H4 (cell line): ENCODE results near the gene EBNA1BP2. TPM values are rescaled to one million over a fixed set of nuclear protein-coding genes. Genes with fewer than 3 reads are reported as not detected.
"Not testable (repeated sequence)": the region's sequence is repeated elsewhere in the genome, so short reads cannot be mapped to it uniquely, and the experiment has no call there.

ENCODE experiments used
- DNase-seq: peaks from one replicate; pipeline ENCODE4 v3.0.0-alpha.2; 2015; ENCODE audit warnings: low spot score
- total RNA-seq: library from RNA; depleted of rRNA; stranded (reverse); fragments of >200 nt; shearing (Covaris generic); gene quantifications from 2 replicates; pipeline ENCODE4 v1.2.3, GENCODE V29; 2014; rRNA removed

Gene EBNA1BP2, protein sequence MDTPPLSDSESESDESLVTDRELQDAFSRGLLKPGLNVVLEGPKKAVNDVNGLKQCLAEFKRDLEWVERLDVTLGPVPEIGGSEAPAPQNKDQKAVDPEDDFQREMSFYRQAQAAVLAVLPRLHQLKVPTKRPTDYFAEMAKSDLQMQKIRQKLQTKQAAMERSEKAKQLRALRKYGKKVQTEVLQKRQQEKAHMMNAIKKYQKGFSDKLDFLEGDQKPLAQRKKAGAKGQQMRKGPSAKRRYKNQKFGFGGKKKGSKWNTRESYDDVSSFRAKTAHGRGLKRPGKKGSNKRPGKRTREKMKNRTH
- 211 and 219 TPM in 2 replicates for total RNA-seq

DNA sequence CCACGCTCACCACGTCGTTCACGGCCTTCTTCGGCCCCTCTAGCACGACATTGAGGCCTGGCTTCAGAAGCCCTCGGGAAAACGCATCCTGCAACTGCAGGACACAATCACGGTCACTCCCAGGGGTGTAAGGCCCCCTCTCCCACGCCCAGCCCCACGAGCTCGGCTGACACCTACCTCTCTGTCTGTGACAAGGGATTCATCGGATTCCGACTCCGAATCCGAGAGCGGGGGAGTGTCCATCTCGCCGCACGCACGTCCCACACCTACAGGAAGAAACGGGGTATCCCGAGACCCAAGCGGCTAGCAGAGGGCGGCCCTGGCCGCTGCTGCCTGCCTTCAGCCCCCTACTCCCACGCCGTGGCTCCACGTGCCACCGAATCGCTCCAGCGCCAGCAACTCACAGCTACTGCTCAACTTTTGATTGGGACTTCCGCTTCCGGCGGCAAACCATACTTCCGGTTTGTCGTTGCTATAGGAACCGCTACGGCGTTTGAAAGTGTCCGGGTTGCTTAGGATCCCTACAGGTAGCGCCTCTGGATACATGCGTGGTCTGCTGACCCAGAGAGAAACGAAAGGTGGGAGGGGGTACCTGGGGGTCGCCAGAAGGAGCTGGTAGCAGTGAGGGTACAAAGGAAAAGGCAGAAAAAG lies at the start of gene EBNA1BP2, which contains the start of gene CFAP57:
TSS of gene EBNA1BP2 (minus strand) at position 415 of the 651 bp plus-strand sequence. CDS start at position 243, 172 bp downstream.
TSS of gene CFAP57 (plus strand) at position 455 of the 651 bp plus-strand sequence. CDS start 424 bp downstream, outside the sequence.
- peak; percentile 94 for DNase-seq

DNA sequence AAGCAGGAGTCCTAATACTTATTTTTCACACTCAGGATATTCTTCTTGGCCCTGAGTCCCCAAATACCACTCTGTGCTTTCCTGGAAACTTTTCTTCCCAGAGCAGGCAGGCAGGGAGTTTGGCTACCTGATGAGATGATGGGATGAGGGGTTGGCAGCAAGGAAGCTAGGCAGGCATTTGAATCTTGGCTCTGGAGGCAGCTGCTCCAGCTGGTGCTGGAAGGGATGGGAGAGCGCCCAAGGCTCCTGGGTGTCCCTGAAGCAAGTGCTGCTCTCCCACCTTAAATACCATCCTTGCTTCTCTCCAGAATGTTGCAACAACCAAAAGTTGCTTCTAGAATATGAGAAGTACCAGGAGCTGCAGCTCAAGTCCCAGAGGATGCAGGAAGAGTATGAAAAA lies 49.7 kb upstream of the EBNA1BP2 start:
- no peak for DNase-seq

DNA sequence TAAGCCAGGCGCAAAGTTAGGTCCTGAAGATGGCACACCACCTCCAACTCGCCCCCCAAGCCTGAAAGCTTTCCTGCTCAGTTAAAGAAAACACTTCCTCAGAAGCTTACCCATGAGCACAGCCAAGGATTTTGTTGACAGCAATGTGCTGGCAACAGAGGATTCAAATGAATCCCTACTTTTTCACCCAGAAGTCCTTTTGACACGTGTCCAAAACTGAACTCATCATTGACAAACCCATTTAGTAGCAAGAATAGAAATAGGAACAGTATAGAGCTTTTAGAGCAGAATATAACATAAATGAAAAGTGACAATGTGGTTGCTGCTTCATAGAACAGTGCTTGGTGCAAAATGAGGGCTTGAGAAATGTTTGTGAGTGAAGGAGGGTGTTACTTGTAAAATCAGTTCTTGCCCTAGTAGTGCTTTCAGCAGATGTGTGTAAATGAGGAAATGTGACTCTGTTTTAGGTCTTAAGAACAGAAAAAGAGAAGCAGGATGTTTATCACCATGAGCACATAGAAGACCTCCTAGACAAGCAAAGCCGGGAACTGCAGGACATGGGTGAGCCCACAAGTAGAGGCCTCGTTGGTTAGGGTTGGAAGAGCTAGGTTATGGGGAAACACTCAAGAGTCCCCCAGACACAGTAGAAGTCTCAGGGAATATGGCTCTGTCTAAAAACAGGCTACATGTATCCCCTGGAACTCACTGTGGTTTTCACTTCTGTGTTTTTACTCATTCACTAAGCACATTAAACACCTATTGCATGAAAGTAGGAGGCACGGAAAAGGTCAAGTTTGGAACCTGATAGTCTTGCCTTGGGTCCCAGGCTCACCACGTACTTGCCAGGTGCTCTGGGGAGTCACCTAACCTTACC lies 49.1 kb upstream of the EBNA1BP2 start:
- no peak for DNase-seq

DNA sequence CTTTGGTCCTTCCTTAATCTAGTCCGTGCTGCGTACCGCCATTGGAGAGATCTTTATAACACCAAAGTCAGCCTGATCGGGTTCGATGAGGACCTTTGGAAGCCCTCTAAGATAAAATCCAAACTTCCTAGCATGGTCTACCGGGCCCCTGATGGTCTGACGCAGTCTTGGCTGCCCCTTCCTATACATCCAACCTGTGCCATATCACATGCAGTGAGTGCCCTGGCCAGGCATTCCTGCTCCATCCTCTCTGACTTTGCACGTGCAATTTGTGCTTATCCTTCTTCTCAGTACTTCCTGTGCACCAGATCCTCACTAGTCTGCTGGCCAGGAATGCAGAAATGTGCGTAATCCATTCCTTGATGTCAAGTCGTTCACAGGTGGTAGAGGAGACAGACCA lies 45.7 kb upstream of the EBNA1BP2 start:
- DNase-seq, result no peak

DNA sequence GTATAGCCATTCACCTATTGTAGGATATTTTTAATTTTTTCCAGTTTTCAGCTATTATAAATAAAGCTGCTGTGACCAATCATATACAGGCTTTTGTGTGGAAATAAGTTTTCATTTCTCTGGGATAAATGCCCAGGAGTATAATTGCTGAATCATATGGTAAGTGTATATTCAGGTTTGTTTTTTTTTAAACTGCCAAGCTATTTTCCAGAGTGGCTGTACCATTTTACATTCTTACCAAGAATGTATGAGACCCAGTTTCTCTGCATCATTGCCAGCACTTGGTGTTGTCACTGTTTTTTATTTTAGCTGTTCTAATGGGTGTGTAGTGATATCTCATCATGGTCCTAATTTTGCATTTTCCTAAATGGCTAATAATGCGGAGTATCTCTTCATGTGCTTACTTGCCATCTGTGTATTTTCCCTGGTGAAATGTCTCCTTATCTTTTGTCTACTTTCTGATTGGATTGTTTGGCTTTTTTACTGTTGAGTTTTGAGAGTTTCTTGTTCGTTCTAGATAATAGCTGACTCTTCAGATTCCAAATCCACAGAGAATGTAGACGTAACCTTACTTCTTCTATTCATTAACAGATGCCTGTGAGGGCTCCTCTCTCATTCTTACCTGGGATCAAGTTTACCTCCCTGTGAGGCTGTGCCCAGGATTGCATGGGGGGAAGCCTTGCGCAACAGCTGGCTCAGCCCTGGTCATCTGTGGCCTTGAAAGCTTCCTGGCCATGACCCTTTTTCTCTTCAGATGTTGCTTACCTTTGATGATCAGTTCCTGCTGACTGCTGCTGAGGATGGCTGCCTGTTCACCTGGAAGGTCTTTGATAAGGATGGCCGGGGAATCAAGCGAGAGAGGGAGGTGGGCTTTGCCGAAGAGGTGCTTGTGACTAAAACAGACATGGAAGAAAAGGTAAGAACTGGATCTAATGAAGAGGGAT lies 42.7 kb upstream of the EBNA1BP2 start:
- DNase-seq, result no peak

DNA sequence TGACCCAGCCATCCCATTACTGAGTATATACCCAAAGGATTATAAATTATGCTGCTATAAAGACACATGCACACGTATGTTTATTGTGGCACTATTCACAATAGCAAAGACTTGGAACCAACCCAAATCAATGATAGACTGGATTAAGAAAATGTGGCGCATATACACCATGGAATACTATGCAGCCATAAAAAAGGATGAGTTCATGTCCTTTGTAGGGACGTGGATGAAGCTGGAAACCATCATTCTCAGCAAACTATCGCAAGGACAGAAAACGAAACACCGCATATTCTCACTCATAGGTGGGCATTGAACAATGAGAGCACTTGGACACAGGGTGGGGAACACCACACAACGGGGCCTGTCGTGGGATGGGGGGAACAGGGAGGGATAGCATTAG lies 36.2 kb upstream of the EBNA1BP2 start:
- DNase-seq, result not testable (repeated sequence)

DNA sequence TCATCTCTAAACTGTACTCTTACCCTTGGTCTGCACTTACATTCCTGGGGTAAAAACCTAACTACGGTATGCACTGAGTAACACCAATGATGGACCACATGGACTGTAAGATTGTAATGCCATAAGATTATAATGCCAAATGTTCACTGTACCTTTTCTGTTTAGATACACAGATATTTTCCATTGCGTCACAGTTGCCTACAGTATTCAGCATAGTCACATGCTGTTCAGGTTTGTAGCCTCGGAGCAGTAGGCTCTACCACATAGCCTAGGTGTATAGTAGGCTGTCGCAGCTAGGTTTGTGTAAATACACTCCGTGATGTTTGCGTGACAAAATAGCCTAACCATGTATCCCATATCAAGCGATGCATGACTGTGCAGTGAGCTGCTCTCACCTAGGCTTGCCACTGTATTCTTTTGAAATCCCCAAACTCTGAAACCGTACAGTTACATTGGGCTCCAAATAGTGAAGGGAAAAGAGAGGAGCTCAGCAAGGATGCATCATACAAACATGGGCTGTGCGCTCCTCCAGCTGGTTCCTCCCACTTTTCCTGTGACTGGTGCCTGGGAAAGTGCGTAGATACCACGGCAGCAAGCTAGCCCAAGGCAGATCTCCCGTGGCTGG lies 35.3 kb upstream of the EBNA1BP2 start:
- peak; percentile 86 for DNase-seq

DNA sequence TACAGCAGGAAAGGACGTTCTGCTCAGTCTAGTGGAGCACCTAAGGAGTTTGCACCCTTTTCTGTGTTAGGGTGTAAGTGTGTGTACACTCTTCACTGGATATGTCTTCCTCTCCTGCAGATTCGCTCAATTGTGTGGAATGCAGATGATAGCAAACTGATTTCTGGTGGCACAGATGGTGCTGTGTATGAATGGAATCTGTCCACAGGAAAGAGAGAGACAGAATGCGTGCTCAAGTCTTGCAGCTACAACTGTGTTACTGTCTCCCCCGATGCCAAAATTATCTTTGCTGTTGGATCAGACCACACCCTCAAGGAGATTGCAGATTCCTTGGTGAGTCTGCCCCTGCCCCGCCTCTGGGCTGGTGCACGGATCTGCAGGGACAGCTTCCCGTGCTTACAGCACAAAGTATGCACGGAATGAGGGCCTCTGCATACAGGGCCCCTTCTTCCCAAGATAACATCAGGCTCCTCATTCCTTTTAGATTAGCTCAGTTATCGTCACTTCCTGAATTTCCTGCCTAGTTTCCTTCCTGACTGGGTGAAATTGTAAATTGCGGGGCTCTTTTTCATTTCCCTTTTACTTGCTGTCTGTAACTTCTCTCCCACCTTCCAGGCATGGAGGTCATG lies 34.6 kb upstream of the EBNA1BP2 start:
- peak; percentile 95 for DNase-seq

DNA sequence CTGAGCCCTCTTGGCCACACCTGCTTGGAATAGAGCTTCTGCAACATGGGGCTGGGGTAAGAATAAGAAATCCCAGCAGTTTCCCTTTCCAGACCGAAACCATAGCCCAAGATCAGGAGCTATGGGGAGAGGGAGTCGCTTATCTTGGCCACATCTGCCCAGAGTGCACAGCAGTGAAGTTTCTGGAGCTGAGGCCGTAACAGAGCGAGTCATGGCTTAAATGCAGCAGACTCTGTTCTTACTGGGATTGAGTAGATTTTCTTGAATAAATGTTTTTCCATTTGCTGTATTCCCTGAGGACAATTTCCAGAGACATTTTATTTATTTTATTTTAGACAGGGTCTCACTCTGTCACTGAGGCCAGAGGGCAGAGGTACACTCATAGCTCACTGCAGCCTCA lies 33.6 kb upstream of the EBNA1BP2 start:
- DNase-seq, result peak; percentile 17

DNA sequence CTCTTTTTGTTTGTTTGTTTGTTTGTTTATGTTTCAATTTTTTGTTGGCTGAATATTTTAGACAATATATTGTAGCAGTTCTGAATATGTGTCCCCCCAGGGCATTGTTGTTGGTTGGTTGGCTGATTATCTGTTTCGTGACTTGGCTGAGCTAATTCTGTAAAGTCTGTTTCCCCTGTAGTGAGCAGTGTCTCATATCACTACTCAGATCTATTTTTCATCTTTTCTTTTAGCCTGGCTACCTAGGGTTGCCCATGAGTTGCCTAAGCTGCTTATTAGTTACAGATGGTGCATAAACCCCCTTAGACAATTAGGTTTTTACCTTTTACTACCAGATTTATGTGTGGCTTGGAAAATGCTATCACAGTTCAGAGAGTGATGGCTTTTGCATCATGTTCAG lies 32.3 kb upstream of the EBNA1BP2 start:
- no peak for DNase-seq

DNA sequence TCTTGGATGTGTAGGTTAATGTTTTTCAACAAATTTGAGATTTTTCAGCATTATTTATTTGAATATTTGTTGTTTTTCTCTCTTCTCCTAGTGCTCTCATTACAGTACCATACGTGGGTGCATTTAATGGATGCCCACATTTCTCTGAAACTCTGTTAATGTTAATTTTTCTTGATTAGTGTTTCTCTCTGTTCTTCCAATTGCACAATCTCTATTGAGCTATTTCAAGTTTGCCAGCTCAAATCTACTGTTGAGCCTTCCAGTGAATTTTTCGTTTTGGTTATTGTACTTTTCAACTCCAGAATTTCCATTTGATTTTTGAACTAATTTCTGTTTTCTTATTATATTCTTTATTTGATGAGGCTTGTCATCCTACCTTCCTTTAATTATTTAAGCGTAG lies 31.8 kb upstream of the EBNA1BP2 start:
- DNase-seq, result no peak

DNA sequence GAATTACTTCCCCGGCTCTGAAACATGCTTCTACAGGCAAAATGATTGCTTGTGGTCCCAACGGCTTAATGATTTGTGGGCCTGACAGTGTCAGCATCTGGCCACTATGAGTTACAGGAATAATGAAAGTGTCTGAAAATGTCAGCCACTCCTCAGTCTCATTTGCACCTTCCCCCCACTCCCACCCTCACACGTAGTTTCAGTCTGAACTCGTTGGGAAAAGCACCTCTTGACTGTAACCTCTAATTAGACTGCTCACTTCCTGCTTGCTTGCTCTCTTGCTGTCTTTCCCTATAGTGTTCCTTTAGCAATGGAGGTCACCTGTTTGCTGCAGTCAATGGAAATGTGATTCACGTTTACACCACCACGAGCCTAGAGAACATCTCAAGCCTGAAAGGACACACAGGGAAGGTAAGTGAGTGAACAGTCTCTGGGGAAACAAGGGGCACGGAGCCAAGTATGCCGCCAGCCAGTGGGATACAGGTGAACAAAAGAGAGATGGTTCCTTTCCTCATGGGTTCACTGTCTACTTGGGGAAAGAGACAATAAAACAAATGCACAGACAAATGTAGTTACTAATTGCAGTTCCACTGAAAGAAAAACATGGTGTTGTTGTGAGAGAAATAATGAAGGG lies 27.1 kb upstream of the EBNA1BP2 start:
- no peak for DNase-seq

DNA sequence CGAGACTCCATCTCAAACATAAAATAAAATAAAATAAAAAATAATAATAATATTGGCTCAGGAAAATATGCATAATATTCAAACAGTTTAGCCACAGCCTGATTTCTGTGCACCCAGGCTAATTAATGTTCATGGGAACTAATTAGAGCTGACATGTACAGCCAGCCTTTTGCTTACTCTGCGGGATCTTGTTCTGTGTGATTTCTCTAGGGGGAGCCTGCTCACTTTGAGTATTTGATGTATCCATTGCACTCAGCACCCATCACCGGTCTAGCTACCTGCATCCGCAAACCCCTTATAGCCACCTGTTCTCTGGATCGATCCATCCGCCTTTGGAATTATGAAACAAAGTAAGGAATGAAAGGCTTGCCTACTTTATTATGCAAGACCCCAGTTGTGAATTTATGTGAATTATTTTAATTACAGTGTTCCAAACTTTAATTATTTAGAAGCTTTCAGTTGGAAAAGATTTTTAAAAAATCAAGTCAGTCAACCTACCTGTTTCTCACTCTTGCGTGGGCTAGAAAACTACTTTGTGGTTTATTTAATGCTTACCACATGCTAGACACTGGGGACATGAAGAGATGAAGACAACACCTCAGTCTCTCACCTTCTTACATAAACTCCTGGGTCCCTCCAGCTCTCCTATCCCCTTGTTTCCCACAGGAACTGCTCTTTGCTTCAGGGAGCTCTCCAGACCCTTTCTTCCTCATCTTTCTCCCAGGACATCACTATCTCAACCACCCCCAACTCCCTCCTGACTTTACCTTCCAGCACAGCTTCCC lies 25.4 kb upstream of the EBNA1BP2 start:
- no peak for DNase-seq

DNA sequence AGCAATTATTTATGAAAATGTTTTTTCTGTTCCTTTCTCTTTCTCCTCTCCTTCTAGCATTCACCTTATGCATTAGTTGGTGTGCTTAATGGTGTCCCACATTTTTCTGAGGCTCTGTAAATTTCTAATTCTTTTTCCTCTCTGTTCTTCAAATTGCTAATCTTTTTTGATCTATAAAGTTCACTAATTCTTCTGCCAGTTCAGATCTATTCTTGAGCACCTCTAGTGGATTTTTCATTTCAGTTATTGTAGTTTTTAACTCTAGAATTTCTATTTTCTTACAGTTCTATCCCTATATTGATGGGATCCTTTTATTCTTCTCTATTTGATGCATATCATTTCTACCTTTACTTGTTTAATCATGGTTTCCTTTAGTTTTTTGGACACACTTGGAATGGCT lies 22.4 kb upstream of the EBNA1BP2 start:
- DNase-seq, result no peak

DNA sequence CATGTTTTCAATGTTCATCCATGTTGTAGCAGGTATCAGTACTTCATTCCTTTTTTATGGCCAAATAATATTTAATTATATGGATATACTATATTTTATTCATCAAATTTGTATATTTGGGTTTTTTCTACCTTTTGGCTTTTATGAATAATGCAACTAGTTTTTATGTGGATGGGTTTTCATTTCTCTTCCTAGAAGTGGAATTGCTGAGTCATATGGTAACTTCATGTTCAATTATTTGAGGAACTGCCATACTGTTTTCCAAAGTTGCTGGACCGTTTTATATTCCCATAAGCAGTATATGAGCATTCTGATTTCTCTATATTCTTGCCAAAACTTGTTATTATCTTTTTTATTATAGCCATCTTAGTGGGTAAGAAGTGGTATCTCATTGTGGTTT lies 16.0 kb upstream of the EBNA1BP2 start:
- no peak for DNase-seq

DNA sequence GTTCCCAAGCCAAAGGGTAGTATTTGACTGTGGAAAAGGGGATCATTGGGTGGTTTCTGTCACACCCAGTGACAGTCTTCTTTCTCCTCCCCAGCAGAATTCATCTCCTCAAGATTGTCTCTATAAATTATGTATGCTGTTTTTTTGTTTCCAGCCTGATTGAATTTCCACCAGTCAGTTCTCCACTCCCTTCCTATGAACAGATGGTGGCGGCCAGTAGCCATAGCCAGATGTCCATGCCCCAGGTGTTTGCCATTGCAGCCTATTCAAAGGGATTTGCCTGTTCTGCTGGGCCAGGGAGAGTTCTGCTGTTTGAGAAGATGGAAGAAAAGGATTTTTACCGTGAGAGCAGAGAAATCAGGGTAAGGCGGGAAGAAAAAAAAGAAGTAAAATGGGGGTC lies 12.9 kb upstream of the EBNA1BP2 start:
- DNase-seq, result no peak

DNA sequence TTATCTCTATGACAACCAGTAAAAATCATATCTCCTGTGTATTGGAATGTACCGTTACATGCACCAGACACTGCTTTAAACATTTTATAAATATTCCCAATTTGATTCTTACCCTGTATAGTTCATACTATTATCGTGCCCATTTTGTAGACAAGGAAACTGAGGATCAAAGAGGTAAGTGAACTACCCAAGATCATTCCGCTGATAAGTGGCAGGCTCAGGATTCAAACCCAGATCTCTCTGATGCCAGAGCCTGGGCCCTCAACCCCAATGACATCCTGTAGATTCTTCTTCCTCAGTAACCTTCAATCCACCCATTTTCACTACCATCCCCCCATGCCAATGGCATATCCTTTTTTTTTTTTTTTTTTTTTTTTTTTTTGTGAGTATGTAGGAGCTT lies 12.3 kb upstream of the EBNA1BP2 start:
- no peak for DNase-seq

DNA sequence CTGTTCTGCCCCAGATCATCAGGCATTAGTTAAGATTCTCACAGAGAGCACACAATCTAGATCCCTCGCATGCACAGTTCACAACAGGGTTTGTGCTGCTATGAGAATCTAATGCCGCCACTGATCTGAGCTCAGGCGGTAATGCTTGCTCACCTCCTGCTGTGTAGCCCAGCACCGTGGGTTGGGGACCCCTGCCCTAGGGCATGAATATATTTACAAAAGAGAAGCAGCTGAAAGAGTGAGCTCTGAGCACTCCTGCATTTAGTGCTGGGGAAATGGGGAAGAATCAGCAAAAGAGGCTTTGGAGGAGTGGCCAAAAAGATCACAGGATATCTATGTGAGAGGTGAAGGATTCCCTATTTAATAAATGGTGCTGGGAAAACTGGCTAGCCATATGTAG lies 5.6 kb upstream of the EBNA1BP2 start:
- no peak for DNase-seq

DNA sequence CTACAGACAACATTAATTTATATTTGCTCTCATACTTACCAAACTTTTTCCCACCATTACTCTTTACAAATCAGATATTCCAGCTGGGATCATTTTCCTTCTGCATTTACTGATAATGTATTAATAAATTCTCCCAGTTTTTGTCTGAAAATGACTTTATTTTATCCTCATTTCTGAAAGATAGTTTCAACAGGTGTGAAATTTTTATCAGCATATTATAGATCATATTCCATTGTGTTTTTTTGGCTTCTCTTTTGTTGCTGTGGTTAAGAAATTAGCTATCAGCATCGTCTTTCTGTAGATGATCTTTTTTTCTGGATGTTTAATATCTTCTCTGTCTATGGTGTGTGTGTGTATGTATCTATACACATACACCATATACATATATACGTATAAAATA lies 2.8 kb upstream of the EBNA1BP2 start:
- DNase-seq, result no peak
